Fibroblast of gingiva (primary cell): Measurements from ENCODE around the gene RSBN1L.

Source experiments
- DNase-seq: peaks from one replicate; pipeline ENCODE4 v3.0.0-alpha.2; 2011; ENCODE audit warnings: low read depth

The RSBN1L gene

DNA sequence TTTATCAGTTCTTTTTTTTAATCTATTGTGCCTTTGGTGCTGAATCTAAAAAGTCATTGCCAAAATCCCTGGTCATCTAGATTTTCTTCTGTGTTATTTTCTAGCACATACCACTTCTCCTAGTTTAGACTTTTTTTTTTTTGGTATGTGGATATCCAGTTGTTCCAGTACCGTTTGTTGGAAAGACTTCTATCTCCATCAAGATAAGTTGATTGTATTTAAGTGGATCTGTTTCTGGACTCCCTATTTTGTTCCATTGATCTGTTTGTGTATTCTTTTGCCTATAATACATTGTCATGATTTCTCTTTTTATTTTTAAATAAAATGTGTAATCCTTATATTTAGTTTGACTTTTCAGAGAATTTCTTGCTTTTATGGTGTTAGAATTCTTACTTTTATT, 35.5 kb downstream of the RSBN1L start:
- DNase-seq, result no peak

DNA sequence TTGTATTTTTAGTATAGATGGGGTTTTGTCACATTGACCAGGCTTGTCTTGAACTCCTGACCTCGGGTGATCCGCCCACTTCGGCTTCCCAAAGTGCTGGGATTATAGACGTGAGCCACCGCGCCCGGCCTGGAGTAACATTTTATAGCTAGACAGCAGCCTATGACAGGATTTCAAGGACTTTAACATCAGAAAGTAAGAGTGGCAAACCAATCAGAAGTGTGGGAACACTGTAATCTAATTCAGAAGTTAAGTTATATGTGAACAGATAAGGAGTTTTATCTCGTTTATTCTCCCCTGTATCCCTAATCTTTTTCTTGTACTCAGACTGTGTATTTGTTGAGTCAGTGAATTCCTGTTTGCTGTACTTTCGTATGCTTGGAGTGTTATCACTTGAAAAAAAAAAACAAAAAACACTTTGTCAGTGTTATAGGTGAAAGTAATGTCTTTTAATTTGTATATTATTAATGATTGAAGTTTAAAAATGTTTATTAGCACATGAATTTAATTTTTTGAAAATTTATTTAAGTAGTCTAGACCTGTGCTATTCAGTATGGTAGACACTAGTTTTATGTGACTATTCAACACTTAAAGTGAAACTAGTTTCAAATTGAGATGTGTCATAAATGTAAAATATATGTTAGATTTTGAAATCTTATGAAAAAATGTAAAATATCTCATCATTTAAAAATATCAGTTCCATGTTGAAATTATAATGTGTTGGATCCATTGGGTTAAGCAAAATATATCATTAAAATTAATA, 38.6 kb downstream of the RSBN1L start:
- no peak for DNase-seq

- no peak for DNase-seq
These were observed 39.2 kb downstream of the RSBN1L start for GRCh38 chr7:77735457-77735856.

- DNase-seq, result no peak
These were observed 40.7 kb downstream of the RSBN1L start for GRCh38 chr7:77736991-77737390.

DNA sequence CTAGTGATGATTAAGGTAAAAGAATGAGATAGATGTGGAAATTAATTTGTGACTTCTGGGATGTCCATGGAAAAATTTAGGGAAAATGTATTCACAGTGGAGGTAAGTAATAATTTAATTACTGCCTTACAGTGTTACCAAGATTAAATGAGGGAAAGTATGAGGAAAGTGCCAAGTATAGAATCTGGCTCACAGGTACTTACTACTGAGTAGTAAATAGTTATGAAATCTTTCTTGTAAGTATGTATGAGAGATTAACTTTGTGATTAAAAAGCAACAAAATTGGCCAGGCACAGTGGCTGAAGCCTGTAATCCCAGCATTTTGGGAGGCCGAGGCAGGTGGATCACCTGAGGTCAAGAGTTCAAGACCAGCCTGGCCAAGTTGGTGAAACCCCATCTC, 42.1 kb downstream of the RSBN1L start:
- DNase-seq, result no peak

DNA sequence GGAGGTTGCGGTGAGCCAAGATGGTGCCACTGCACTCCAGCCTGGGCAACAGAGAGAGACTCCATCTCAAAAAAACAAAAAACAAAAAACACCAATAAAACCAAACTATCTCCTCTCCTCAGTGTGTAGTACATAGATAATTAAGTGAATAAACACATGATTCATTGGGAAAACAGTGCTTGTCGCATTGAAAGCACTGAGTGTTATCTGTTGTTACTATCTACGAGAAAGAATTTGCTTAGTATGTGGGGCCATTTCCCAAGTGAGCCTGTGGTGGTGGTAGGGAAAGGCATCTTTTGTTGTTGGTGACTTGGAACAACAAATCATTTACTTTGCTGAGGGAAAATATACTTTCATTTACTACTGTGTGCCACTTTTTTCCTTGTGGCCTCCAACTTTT, 42.6 kb downstream of the RSBN1L start:
- DNase-seq, result peak; percentile 60

DNA sequence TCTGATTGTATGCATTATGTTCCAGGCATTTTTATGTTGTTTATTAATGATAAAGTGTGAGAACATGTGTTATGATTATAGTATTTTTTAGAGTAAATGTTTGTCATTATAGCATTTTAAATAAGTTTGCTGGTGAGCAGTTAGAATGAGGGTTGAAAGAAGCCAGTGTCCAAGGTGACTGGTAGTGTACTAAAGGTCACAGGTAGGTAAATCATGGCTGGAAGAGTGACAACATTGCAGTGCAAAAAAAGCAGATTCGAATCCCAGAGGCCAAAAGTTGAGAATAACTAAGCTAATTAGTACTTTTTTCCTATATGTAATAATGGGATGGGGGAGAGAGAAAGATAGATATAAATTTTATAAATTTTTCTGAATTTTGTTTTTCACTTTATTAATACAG, 44.0 kb downstream of the RSBN1L start:
- DNase-seq, result no peak

DNA sequence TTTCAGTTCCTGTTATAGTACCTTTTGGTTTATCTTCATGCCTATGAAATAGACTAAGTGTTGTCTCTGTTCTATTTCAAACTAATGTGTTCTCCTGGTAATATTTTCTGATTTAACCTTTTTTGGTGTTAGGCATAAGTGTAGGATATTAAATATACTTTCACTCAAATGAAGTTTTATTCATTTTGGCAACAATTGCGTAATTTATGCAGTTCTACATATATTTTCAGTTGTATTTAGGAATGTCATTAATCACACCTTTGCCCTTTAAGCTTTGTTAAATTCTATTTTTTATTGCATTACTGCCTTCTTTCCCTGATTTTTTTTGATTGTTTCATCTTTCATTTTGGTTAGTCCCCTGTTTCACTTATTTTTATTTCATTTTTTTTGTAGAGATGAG, 47.3 kb downstream of the RSBN1L start:
- no peak for DNase-seq

DNA sequence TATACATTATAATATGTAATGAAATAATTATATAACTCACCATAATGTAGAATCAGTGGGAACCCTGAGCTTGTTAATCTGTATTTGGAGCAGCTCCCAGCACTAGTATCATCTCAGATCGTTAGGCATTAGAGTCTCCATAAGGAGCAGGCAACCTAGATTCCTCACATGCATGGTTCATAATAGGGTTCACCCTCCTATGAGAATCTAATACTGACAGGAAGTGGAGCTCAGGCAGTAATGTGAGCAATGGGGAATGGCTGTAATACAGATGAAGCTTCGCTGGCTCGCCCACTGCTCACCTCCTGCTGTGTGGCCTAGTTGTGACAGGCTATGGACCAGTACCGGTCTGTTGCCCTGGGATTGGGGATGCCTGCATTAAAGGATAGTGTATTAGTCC, 49.5 kb downstream of the RSBN1L start:
- no peak for DNase-seq

GRCh38 chr7:77746164-77746823, 50.0 kb downstream of the RSBN1L start:
- no peak for DNase-seq

DNA sequence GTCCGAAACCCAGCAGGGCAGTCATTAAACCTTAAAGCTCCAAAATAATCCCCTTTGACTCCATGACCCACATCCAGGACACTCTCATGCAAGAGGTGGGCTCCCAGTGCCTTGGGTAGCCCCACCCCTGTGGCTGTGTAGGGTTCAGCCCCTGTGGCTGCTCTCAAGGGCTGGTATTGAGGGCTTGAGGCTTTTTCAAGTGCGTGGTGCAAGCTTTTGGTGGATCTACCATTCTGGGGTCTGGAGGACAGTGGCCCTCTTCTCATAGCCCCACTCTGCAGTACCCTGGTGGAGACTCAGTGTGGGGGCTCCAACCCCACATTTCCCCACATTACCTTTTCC, 50.5 kb downstream of the RSBN1L start:
- no peak for DNase-seq

GRCh38 chr7:77747178-77747577, 50.9 kb downstream of the RSBN1L start:
- no peak for DNase-seq

- DNase-seq, result no peak
These were observed 51.5 kb downstream of the RSBN1L start for GRCh38 chr7:77747718-77748117.

GRCh38 chr7:77752016-77752415, 55.8 kb downstream of the RSBN1L start:
- no peak for DNase-seq

- DNase-seq, result no peak
These were observed 56.9 kb downstream of the RSBN1L start for GRCh38 chr7:77753173-77753572.

- no peak for DNase-seq
These were observed 61.3 kb downstream of the RSBN1L start for GRCh38 chr7:77757589-77757988.

GRCh38 chr7:77759294-77759889, 63.1 kb downstream of the RSBN1L start:
- peak; percentile 61 for DNase-seq

GRCh38 chr7:77760809-77761453, 64.7 kb downstream of the RSBN1L start:
- DNase-seq, result no peak

DNA sequence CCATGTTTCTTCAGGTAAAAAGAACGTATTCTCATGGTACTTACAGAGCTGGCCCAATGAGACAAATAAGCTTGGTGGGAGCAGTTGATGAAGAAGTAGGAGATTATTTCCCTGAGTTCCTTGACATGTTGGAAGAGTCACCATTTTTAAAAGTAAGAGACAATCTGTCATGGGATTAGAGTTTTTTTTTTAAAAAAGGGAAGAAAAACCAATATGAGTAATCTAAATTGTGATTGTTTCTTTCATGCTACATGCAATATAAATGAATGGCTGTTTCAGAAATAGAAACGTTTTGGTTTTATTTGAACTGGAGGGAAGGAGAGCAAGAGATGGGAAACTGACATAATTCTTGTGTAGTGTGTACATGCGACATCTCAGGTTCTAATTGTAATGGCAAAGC, 69.2 kb downstream of the RSBN1L start:
- no peak for DNase-seq

DNA sequence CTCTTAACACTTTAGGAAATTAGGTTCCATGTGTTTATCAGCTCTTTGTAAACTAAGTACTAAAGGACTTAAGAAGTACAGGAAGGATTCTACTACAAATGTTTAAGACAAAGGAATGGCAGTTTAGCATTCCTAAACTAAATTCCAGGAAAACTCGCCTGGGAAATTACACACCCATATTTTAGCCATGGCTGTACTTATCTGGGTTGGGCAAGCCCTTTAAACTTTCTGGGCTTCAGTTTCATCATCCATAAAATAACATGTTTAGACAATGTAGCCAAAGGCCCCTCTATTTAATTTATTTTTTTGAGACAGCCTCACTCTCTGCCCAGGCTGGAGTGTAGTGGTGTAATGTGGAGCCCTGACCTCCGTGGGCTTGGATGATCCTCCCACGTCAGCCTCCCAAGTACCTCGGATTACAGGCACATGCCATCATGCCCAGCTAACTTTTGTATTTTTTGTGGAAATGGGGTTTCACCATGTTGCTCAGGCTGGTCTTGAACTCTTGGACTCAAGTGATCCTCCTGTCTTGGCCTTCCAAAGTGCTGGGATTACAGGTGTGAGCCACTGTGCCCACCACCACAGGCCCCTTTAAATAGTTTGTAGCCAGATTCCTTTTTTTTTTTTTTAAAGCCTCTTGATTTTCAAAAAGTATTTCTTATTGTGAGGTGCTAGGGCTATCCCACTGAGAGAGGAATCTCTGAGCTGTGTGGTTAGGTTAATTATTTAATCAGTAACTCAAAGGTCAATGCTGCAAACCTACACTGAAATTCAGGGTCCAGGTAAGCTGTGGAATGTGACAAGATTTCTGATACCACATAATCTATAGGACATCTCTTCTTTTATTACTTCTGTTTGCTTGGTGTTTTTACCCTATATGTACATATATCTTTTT, 69.9 kb downstream of the RSBN1L start:
- no peak for DNase-seq

GRCh38 chr7:77766801-77767605, 70.7 kb downstream of the RSBN1L start:
- no peak for DNase-seq
